WTC11 (cell line): ENCODE data around the gene HK2. TPM values are rescaled to one million over a fixed set of nuclear protein-coding genes. Genes with fewer than 3 reads are reported as not detected.

ENCODE experiments used
- ATAC-seq: fragments of 200-7000 bp; cut with Tn5 transposase; 2 replicates; pipeline ENCODE4 v1.10.0; 2021; ENCODE audit warnings: mild to moderate bottlenecking, moderate library complexity
- CTCF ChIA-PET: fragments of 300-600 bp; sonication (Branson Sonifier 250); formaldehyde crosslinking; loops from one replicate; lab custom pipeline; 2021; ENCODE audit warnings: antibody characterized with exemption; lab: Charles Lee
- POLR2A ChIA-PET: fragments of 350-600 bp; sonication (Branson Sonifier 250); formaldehyde crosslinking; loops from one replicate; lab custom pipeline; 2021; ENCODE audit warnings: antibody characterized with exemption; lab: Charles Lee
- DNase-seq: peaks from one replicate; pipeline ENCODE4 v3.0.0; 2021; ENCODE audit warnings: low spot score
- H3K27ac Mint-ChIP-seq: 2 replicates; pipeline ENCODE4 v1.8.0; 2021; ENCODE audit warnings: mixed read lengths
- H3K27me3 Mint-ChIP-seq: 2 replicates; pipeline ENCODE4 v1.8.0; 2021; ENCODE audit warnings: low read depth, mild to moderate bottlenecking, moderate library complexity, mixed read lengths
- H3K36me3 Mint-ChIP-seq: 2 replicates; pipeline ENCODE4 v1.8.0; 2021; ENCODE audit warnings: mixed read lengths
- H3K4me1 Mint-ChIP-seq: 2 replicates; pipeline ENCODE4 v1.8.0; 2022; ENCODE audit warnings: mixed read lengths
- H3K4me3 Mint-ChIP-seq: 2 replicates; pipeline ENCODE4 v1.8.0; 2021; ENCODE audit warnings: mild to moderate bottlenecking, moderate library complexity, mixed read lengths
- H3K9me3 Mint-ChIP-seq: 2 replicates; pipeline ENCODE4 v1.8.0; 2021; ENCODE audit warnings: mixed read lengths
- CREB1 ChIP-seq: sonication (generic); formaldehyde crosslinking; IDR thresholded peaks from 2 replicates; pipeline ENCODE4 v1.8.0; 2023; ENCODE audit warnings: mild to moderate bottlenecking, missing genetic modification reagents
- E2F1 ChIP-seq: sonication (generic); formaldehyde crosslinking; IDR thresholded peaks from 2 replicates; pipeline ENCODE4 v1.8.0; 2022; ENCODE audit warnings: mild to moderate bottlenecking, missing genetic modification reagents
- ESRRA ChIP-seq: sonication (generic); formaldehyde crosslinking; IDR thresholded peaks from 2 replicates; pipeline ENCODE4 v1.8.1; 2022; ENCODE audit warnings: mild to moderate bottlenecking, missing genetic modification reagents, borderline replicate concordance
- ETV6 ChIP-seq: sonication (generic); formaldehyde crosslinking; IDR thresholded peaks from 2 replicates; pipeline ENCODE4 v1.8.1; 2022; ENCODE audit warnings: mild to moderate bottlenecking, missing genetic modification reagents
- FOXP1 ChIP-seq: sonication (generic); formaldehyde crosslinking; IDR thresholded peaks from 2 replicates; pipeline ENCODE4 v1.8.0; 2022; ENCODE audit warnings: missing genetic modification reagents, mild to moderate bottlenecking, moderate library complexity, borderline replicate concordance
- GTF2I ChIP-seq: fragments of 250-450 bp; sonication (Bioruptor Pico); conservative IDR thresholded peaks from 2 replicates; pipeline ENCODE4 v1.4.0; 2021; ENCODE audit warnings: mild to moderate bottlenecking
- KAT7 ChIP-seq: sonication (generic); formaldehyde crosslinking; IDR thresholded peaks from 2 replicates; pipeline ENCODE4 v1.8.1; 2023; ENCODE audit warnings: missing genetic modification reagents, mild to moderate bottlenecking, borderline replicate concordance
- MXD4 ChIP-seq: fragments of 250-450 bp; sonication (Bioruptor Pico); IDR thresholded peaks from 2 replicates; pipeline ENCODE4 v1.8.0; 2021; ENCODE audit warnings: mild to moderate bottlenecking, moderate library complexity, borderline replicate concordance
- RELA ChIP-seq: sonication (generic); formaldehyde crosslinking; IDR thresholded peaks from 2 replicates; pipeline ENCODE4 v1.8.1; 2022; ENCODE audit warnings: missing genetic modification reagents, mild to moderate bottlenecking, borderline replicate concordance
- SOX15 ChIP-seq: fragments of 250-450 bp; sonication (Bioruptor Pico); IDR thresholded peaks from 2 replicates; pipeline ENCODE4 v1.9.0; 2021; ENCODE audit warnings: mild to moderate bottlenecking
- TCF7 ChIP-seq: sonication (generic); formaldehyde crosslinking; IDR thresholded peaks from 2 replicates; pipeline ENCODE4 v1.8.0; 2022; ENCODE audit warnings: mild to moderate bottlenecking, low read depth, missing genetic modification reagents, moderate library complexity
- USF1 ChIP-seq: sonication (generic); formaldehyde crosslinking; IDR thresholded peaks from 2 replicates; pipeline ENCODE4 v1.8.0; 2022; ENCODE audit warnings: mild to moderate bottlenecking, missing genetic modification reagents
- USF2 ChIP-seq: sonication (generic); formaldehyde crosslinking; IDR thresholded peaks from 2 replicates; pipeline ENCODE4 v1.8.1; 2023; ENCODE audit warnings: mild to moderate bottlenecking, missing genetic modification reagents, moderate library complexity
- ZNF219 ChIP-seq: sonication (generic); formaldehyde crosslinking; IDR thresholded peaks from 2 replicates; pipeline ENCODE4 v1.8.0; 2023; ENCODE audit warnings: missing genetic modification reagents, mild to moderate bottlenecking, borderline replicate concordance
- ZNF281 ChIP-seq: sonication (generic); formaldehyde crosslinking; IDR thresholded peaks from 2 replicates; pipeline ENCODE4 v1.8.0; 2023; ENCODE audit warnings: mild to moderate bottlenecking, missing genetic modification reagents
- ZNF317 ChIP-seq: sonication (generic); formaldehyde crosslinking; IDR thresholded peaks from 2 replicates; pipeline ENCODE4 v1.8.1; 2023; ENCODE audit warnings: low read depth, mild to moderate bottlenecking, moderate library complexity, missing genetic modification reagents, borderline replicate concordance
- total RNA-seq: library from RNA; stranded (reverse); gene quantifications from 3 replicates; pipeline ENCODE4 v1.2.3, GENCODE V29; 2021
- TF ChIP-seq, protein P1 (sequence below): sonication (generic); formaldehyde crosslinking; conservative IDR thresholded peaks from 2 replicates; pipeline ENCODE4 v1.8.1; 2022; ENCODE audit warnings: mild to moderate bottlenecking, missing genetic modification reagents
- TF ChIP-seq, protein P2 (sequence below): sonication (generic); formaldehyde crosslinking; conservative IDR thresholded peaks from 2 replicates; pipeline ENCODE4 v1.8.1; 2023; ENCODE audit warnings: mild to moderate bottlenecking, low read depth, missing genetic modification reagents, moderate library complexity
- TF ChIP-seq, protein P3 (sequence below): sonication (generic); formaldehyde crosslinking; IDR thresholded peaks from 2 replicates; pipeline ENCODE4 v1.8.1; 2023; ENCODE audit warnings: mild to moderate bottlenecking, missing genetic modification reagents, borderline replicate concordance
- TF ChIP-seq, protein P4 (sequence below): sonication (generic); formaldehyde crosslinking; IDR thresholded peaks from 2 replicates; pipeline ENCODE4 v1.8.0; 2022; ENCODE audit warnings: mild to moderate bottlenecking, missing genetic modification reagents

HK2 gene
- total RNA-seq, 1 experiment from 2014 or later = 61.6 TPM

DNA sequence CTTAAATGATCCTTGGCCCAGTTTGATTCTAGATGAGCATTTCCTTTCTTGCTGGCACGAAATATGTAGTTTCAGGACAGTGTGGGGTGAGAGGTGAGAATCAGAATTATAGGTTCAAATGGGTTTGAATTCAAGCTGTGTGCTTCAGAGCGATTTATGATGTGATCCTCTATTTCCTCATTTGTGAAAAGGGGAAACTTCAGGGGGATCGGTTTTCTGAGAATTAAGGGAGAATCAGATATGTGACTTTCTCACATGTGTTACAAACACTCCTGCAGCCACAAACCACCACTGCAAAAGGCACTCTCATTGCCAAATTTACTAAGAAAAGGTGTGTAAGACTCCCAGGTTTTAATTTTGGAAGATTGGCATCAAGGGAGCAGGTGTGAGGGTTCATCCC, 24.4 kb downstream of the HK2 start:
- no peak for DNase-seq
- no peak for ATAC-seq
- POLR2A ChIA-PET = no interaction called here
- Mint-ChIP-seq H3K9me3 (no peaks in the 10 kb centered on the region), H3K4me1 (peaks cover 38% of the 10 kb centered on the region), H3K36me3 (peaks cover 48% of the 10 kb centered on the region), H3K27ac (peak overlapping the region; percentile 83), H3K4me3 (no peak overlapping the region), H3K27me3 (no peaks in the 10 kb centered on the region)
- CTCF ChIA-PET = interaction anchor here (1.4 kb wide), 1 partner anchor 9 kb away, joined by 5 read pairs; no protein-coding TSS in a partner anchor
- TF ChIP-seq GTF2I (CRISPR knock-in tag) = no peak
- TF ChIP-seq USF1 (CRISPR knock-in tag) = no peak
- no peak for TF ChIP-seq MXD4 (CRISPR knock-in tag)
- TF ChIP-seq ETV6 (CRISPR knock-in tag) = no peak
- TF ChIP-seq SOX15 (CRISPR knock-in tag) = no peak
- TF ChIP-seq, protein P1, sequence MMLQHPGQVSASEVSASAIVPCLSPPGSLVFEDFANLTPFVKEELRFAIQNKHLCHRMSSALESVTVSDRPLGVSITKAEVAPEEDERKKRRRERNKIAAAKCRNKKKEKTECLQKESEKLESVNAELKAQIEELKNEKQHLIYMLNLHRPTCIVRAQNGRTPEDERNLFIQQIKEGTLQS (CRISPR knock-in tag) = no peak
- no peak for TF ChIP-seq RELA (CRISPR knock-in tag)
- no peak for TF ChIP-seq ESRRA (CRISPR knock-in tag)
- no peak for TF ChIP-seq USF2 (CRISPR knock-in tag)
- TF ChIP-seq ZNF281 (CRISPR knock-in tag) = no peak
- no peak for TF ChIP-seq ZNF219 (CRISPR knock-in tag)
- TF ChIP-seq, protein P2, sequence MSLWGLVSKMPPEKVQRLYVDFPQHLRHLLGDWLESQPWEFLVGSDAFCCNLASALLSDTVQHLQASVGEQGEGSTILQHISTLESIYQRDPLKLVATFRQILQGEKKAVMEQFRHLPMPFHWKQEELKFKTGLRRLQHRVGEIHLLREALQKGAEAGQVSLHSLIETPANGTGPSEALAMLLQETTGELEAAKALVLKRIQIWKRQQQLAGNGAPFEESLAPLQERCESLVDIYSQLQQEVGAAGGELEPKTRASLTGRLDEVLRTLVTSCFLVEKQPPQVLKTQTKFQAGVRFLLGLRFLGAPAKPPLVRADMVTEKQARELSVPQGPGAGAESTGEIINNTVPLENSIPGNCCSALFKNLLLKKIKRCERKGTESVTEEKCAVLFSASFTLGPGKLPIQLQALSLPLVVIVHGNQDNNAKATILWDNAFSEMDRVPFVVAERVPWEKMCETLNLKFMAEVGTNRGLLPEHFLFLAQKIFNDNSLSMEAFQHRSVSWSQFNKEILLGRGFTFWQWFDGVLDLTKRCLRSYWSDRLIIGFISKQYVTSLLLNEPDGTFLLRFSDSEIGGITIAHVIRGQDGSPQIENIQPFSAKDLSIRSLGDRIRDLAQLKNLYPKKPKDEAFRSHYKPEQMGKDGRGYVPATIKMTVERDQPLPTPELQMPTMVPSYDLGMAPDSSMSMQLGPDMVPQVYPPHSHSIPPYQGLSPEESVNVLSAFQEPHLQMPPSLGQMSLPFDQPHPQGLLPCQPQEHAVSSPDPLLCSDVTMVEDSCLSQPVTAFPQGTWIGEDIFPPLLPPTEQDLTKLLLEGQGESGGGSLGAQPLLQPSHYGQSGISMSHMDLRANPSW (CRISPR knock-in tag) = no peak
- TF ChIP-seq, protein P3, sequence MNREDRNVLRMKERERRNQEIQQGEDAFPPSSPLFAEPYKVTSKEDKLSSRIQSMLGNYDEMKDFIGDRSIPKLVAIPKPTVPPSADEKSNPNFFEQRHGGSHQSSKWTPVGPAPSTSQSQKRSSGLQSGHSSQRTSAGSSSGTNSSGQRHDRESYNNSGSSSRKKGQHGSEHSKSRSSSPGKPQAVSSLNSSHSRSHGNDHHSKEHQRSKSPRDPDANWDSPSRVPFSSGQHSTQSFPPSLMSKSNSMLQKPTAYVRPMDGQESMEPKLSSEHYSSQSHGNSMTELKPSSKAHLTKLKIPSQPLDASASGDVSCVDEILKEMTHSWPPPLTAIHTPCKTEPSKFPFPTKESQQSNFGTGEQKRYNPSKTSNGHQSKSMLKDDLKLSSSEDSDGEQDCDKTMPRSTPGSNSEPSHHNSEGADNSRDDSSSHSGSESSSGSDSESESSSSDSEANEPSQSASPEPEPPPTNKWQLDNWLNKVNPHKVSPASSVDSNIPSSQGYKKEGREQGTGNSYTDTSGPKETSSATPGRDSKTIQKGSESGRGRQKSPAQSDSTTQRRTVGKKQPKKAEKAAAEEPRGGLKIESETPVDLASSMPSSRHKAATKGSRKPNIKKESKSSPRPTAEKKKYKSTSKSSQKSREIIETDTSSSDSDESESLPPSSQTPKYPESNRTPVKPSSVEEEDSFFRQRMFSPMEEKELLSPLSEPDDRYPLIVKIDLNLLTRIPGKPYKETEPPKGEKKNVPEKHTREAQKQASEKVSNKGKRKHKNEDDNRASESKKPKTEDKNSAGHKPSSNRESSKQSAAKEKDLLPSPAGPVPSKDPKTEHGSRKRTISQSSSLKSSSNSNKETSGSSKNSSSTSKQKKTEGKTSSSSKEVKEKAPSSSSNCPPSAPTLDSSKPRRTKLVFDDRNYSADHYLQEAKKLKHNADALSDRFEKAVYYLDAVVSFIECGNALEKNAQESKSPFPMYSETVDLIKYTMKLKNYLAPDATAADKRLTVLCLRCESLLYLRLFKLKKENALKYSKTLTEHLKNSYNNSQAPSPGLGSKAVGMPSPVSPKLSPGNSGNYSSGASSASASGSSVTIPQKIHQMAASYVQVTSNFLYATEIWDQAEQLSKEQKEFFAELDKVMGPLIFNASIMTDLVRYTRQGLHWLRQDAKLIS (CRISPR knock-in tag) = no peak
- no peak for TF ChIP-seq CREB1
- TF ChIP-seq ZNF317 = no peak
- TF ChIP-seq KAT7 (CRISPR knock-in tag) = no peak
- TF ChIP-seq TCF7 (CRISPR knock-in tag) = no peak
- TF ChIP-seq, protein P4, sequence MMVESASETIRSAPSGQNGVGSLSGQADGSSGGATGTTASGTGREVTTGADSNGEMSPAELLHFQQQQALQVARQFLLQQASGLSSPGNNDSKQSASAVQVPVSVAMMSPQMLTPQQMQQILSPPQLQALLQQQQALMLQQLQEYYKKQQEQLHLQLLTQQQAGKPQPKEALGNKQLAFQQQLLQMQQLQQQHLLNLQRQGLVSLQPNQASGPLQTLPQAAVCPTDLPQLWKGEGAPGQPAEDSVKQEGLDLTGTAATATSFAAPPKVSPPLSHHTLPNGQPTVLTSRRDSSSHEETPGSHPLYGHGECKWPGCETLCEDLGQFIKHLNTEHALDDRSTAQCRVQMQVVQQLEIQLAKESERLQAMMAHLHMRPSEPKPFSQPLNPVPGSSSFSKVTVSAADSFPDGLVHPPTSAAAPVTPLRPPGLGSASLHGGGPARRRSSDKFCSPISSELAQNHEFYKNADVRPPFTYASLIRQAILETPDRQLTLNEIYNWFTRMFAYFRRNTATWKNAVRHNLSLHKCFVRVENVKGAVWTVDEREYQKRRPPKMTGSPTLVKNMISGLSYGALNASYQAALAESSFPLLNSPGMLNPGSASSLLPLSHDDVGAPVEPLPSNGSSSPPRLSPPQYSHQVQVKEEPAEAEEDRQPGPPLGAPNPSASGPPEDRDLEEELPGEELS (CRISPR knock-in tag) = no peak
- no peak for TF ChIP-seq FOXP1 (CRISPR knock-in tag)
- TF ChIP-seq E2F1 (CRISPR knock-in tag) = no peak
